Measurements from ENCODE around the gene SPTBN1. TPM values are rescaled to one million over a fixed set of nuclear protein-coding genes. Genes with fewer than 3 reads are reported as not detected.

Gene SPTBN1
- total and polyA plus RNA-seq, 2 of the 13 experiments (the other 11 are each of a cell fraction or from before 2014, with no cell fraction given) = 123 to 299 TPM

GRCh38 chr2:54577035-54577434, 120.9 kb downstream of the SPTBN1 start (continued):
- no peak for TF ChIP-seq ZNF281 (CRISPR knock-in tag; IDR thresholded peaks at IDR 0.05; ENCODE audit: borderline replicate concordance)
- no peak for TF ChIP-seq ZFAT (CRISPR knock-in tag; conservative IDR thresholded peaks at IDR 0.05)
- TF ChIP-seq HDAC6 (IDR thresholded peaks at IDR 0.05; ENCODE audit: low read depth, low read length) = no peak
- TF ChIP-seq TCF12 (IDR thresholded peaks at IDR 0.05) = no peak
- TF ChIP-seq TCF12 (CRISPR knock-in tag; IDR thresholded peaks at IDR 0.05) = no peak
- no peak for TF ChIP-seq NFE2L2 (IDR thresholded peaks at IDR 0.05; ENCODE audit: low read length)
- 0 out of 2 replicates have a peak, but pooled peaks have one; percentile 18 for TF ChIP-seq FOXJ3 (CRISPR knock-in tag; IDR thresholded peaks at IDR 0.05; ENCODE audit: borderline replicate concordance)
- no peak for TF ChIP-seq FOXP1 (IDR thresholded peaks at IDR 0.05)
- no peak for TF ChIP-seq FOXP1 (CRISPR knock-in tag; IDR thresholded peaks at IDR 0.05)
- TF ChIP-seq KLF13 (CRISPR knock-in tag; IDR thresholded peaks at IDR 0.05) = no peak
- no peak for TF ChIP-seq ZMYM3 (CRISPR knock-in tag; IDR thresholded peaks at IDR 0.05)
- no peak for TF ChIP-seq BORCS8-MEF2B (CRISPR knock-in tag; IDR thresholded peaks at IDR 0.05)
- no peak for TF ChIP-seq NR2C2 (CRISPR knock-in tag; IDR thresholded peaks at IDR 0.05; ENCODE audit: borderline replicate concordance)
- 0 out of 2 replicates have a peak, but pooled peaks have one; percentile 17 for TF ChIP-seq PATZ1 (CRISPR knock-in tag; IDR thresholded peaks at IDR 0.05)
- TF ChIP-seq PBX3 (CRISPR knock-in tag; IDR thresholded peaks at IDR 0.05; ENCODE audit: borderline replicate concordance) = no peak
- TF ChIP-seq NR3C1 (CRISPR knock-in tag; IDR thresholded peaks at IDR 0.05) = no peak
- no peak for TF ChIP-seq GABPB1 (CRISPR knock-in tag; IDR thresholded peaks at IDR 0.05)
- no peak for TF ChIP-seq IRF1 (CRISPR knock-in tag; IDR thresholded peaks at IDR 0.05; ENCODE audit: low read depth)
- TF ChIP-seq KAT7 (CRISPR knock-in tag; IDR thresholded peaks at IDR 0.05; ENCODE audit: borderline replicate concordance) = 0 out of 2 replicates have a peak, but pooled peaks have one; percentile 32
- no peak for TF ChIP-seq ZNF766 (CRISPR knock-in tag; IDR thresholded peaks at IDR 0.05; ENCODE audit: borderline replicate concordance)
- no peak for TF ChIP-seq ZSCAN5A (CRISPR knock-in tag; IDR thresholded peaks at IDR 0.05; ENCODE audit: borderline replicate concordance)
- TF ChIP-seq SIX1 (CRISPR knock-in tag; IDR thresholded peaks at IDR 0.05; ENCODE audit: borderline replicate concordance) = no peak
- peak; percentile 29; the same call in 1 of the 2 replicates for TF ChIP-seq ZNF614 (CRISPR knock-in tag; IDR thresholded peaks at IDR 0.05; ENCODE audit: borderline replicate concordance)
